Glomerular endothelial cell (primary cell): ENCODE data around the gene PAQR3. TPM values are rescaled to one million over a fixed set of nuclear protein-coding genes. Genes with fewer than 3 reads are reported as not detected.
"Not testable (repeated sequence)": the region's sequence is repeated elsewhere in the genome, so short reads cannot be mapped to it uniquely, and the experiment has no call there.

Experiments
- DNase-seq: peaks from one replicate; pipeline ENCODE4 v3.0.0-alpha.2; 2011; ENCODE audit warnings: low read depth, low spot score; ENCODE audit errors: extremely low read depth
- total RNA-seq: library from RNA; depleted of rRNA; stranded (reverse); fragments of >200 nt; gene quantifications from 2 replicates; pipeline ENCODE4 v1.2.3, GENCODE V29; 2015

PAQR3 gene
- total RNA-seq, 1 donor from 2014 or later: 15.2 TPM

DNA sequence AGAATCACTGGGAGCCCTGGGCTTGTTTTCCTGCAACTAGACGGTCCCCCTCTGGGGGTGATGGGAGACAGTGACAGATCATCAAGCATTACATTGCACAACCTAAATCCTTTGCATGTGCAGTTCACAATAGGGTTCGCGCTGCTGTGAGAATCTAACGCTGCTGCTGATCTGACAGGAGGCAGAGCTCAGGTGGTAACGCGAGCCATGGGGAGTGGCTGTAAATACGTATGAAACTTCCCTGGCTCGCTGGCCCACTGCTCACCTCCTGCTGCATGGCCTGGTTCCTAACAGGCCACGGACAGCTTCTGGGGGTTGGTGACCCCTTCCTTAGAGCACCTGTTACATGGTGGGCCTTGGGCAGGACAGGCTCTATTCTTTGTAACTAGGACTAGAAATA lies 10.4 kb downstream of the PAQR3 start:
- DNase-seq: no peak

DNA sequence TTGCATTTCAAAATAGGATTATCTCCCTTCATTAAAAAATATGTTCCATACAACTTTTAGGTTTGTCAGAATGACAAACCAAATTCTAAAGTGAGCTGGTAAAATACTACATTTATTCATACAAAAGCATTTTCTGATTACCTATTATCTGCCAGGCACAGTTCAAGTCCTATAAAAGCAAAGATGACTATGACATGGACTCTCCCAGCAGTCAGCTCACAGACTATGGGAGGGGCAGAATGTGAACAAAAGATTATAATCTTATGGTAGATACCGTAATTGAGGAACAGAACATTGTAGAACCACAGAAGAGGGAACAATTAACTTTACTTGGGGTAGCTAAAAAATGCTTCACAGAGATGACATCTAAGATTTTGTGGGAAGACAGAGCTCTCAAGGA lies 12.4 kb downstream of the PAQR3 start:
- DNase-seq: no peak

- no peak for DNase-seq
These were observed 15.6 kb downstream of the PAQR3 start for GRCh38 chr4:78923464-78924312.

GRCh38 chr4:78922207-78922606 lies 17.0 kb downstream of the PAQR3 start:
- no peak for DNase-seq

DNA sequence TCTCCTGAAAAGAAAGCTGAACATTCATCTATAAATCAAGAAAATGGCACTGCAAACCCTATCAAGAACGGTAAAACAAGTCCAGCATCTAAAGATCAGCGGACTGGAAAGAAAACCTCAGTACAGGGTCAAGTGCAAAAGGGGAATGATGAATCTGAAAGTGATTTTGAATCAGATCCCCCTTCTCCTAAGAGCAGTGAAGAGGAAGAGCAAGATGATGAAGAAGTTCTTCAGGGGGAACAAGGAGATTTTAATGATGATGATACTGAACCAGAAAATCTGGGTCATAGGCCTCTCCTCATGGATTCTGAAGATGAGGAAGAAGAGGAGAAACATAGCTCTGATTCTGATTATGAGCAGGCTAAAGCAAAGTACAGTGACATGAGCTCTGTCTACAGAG lies 28.6 kb downstream of the PAQR3 start:
- no peak for DNase-seq

GRCh38 chr4:78908974-78909373 lies 30.3 kb downstream of the PAQR3 start:
- DNase-seq: not testable (repeated sequence)

GRCh38 chr4:78907638-78908037 lies 31.6 kb downstream of the PAQR3 start:
- DNase-seq: no peak

GRCh38 chr4:78904143-78904542 lies 35.1 kb downstream of the PAQR3 start:
- no peak for DNase-seq

DNA sequence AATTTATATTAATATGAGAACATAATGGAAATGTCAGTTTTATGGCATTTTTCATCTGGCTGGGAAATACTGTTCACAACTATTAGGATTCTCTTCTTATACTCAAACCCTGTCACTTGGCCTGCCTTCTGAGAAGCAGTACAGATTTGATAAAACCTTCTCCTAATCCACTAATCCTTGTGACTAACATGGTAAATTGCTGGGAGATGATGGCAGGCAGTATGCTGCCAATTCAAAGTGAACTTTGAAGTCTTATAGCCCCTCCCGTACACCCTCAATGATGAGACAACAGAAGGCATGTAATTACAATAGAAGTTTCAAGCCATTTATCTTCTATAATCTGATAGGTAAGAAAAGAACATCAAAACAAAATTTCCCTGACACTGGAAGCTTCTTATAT lies 36.9 kb downstream of the PAQR3 start:
- no peak for DNase-seq

GRCh38 chr4:78901882-78902281 lies 37.4 kb downstream of the PAQR3 start:
- DNase-seq: no peak

DNA sequence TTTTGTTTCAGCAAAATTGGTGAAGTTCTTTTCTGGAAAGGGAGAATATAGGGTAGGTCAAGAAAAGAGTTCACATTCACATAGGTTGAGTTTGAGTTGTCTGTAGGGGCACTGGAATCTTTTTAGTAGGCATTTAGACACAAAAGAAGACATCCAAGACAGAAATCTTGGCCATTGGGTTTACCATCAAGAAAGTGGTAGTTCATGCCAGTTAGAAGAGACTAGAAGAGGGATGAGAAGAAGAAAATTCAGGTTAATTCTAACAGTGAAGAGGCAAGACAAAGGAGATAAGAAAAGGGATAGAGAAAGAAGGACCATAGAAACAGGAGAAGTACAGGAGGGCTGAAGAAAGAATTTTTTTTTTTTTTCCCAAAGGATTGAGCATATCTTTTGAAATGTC lies 39.9 kb downstream of the PAQR3 start:
- no peak for DNase-seq

DNA sequence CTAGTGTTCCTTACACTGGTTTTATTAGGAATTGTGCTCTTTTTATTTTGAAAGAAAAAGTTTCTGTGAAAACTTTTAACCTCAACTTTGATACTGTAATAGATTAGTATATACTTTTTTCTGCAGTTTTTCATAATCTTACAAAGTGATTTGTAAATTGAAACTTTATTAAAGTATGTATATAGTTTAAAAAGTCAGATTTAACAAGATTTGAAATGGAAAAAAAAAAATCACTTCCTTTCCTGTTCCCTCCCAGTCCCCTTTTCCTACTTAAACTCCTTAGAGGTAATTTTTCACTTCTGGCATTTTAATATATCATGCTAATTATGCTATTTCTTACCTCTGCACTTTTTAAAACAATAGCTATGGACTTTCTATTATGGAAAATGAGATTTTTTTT lies 49.3 kb downstream of the PAQR3 start:
- no peak for DNase-seq

GRCh38 chr4:78885598-78885997 lies 53.6 kb downstream of the PAQR3 start:
- DNase-seq: no peak

- DNase-seq: no peak
These were observed 58.3 kb downstream of the PAQR3 start for GRCh38 chr4:78880874-78881492.

GRCh38 chr4:78878031-78878430 lies 61.2 kb downstream of the PAQR3 start:
- no peak for DNase-seq

DNA sequence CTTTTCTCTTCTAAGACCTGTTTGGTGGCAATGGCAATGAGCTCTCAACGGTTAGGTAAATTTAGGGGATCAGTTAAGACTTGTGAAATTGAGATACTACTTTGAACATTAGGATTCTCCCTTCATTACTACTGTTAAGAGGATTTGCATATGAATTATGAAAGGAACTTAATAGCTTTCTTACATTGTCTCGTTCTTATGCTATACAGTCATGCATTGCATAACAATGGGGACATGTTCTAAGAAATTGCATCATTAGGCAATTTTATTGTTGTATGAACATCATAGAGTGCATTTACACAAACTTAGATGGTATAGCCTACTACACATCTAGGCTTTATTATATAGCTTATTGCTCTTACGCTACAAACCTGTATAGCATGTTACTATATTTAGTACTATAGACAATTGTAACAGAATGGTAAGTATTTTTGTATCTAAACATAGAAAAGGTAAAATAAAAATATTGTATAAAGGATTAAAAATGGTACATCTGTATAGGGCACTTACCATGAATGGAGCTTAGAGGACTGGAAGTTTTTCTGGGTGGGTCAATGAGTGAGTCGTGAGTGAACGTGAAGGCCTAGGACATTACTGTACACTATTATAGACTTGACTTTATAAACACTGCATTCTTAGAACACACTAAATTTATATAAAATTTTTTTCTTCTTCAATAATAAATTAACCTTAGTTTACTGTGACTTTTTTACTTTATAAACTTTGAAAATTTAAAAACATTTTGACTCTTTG lies 62.5 kb downstream of the PAQR3 start:
- DNase-seq: no peak

DNA sequence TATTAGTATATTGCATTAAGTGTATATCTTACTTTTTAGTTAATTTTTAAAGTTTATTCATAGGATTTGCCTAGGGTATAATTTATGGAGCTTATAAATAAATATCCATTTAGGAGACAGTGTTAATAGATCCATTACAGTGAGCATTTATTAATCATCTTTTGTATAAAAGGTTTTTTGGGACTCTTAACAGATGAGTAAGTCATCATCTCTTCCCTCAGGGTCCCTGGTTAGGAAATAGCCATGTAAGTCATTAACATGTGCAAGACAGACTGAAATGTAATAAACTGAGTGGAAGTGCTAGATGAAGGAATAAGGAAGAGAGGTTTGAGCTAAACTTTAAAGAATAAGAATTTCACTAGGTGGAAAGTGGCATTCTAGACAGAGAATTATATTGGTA lies 69.2 kb downstream of the PAQR3 start:
- DNase-seq: no peak

DNA sequence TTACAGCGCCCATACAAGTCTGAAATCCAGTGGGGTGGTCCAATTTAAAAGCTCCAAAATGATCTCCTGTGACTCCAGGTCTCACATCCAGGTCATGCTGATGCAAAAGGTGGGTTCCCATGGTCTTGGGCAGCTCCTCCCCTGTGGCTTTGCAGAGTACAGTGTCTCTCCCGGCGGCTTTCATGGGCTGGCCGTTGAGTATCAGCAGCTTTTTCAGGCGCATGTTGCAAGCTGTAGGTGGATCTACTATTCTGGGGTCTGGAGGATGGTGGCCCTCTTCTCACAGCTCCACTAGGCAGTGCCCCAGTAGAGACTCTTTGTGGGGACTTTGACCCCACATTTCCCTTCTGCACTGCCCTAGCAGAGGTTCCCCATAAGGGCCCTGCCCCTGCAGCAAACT lies 70.5 kb downstream of the PAQR3 start:
- DNase-seq: not testable (repeated sequence)

- no peak for DNase-seq
These were observed 73.8 kb downstream of the PAQR3 start for GRCh38 chr4:78865451-78865850.

- peak; percentile 90 for DNase-seq
These were observed 74.7 kb downstream of the PAQR3 start for GRCh38 chr4:78864405-78865024.

- no peak for DNase-seq
These were observed 75.2 kb downstream of the PAQR3 start for GRCh38 chr4:78863991-78864390.
